ENCODE results near the gene PALMD.

GRCh38 chr1:99663501-99663900, 17.6 kb downstream of the PALMD start:
- TF ChIP-seq CTCF (IDR thresholded peaks at IDR 0.05), result no peak
- no peak for TF ChIP-seq POLR2A (IDR thresholded peaks at IDR 0.05)
